ENCODE results near the gene NT5DC4.

The NT5DC4 gene

GRCh38 chr2:112727276-112728028 is 6.6 kb downstream of the NT5DC4 start:
- DNase-seq (ENCODE audit: low read depth): no peak
- H3K4me3 ChIP-seq (ENCODE audit: low read depth, low read length): no peak overlapping the region
- no peak for TF ChIP-seq CTCF (IDR thresholded peaks at IDR 0.05; ENCODE audit: insufficient read depth, low read depth, low read length, missing control alignments)

- no peak overlapping the region for H3K4me3 ChIP-seq (ENCODE audit: low read depth, low read length)
- no peak for DNase-seq (ENCODE audit: low read depth)
- no peak for TF ChIP-seq CTCF (IDR thresholded peaks at IDR 0.05; ENCODE audit: insufficient read depth, low read depth, low read length, missing control alignments)
These were observed 7.2 kb downstream of the NT5DC4 start for GRCh38 chr2:112728029-112728362.

- DNase-seq (ENCODE audit: low read depth): no peak
- no peak for TF ChIP-seq CTCF (IDR thresholded peaks at IDR 0.05; ENCODE audit: insufficient read depth, low read depth, low read length, missing control alignments)
These were observed 7.8 kb downstream of the NT5DC4 start for GRCh38 chr2:112728378-112729175.

GRCh38 chr2:112730216-112730615 is 9.4 kb downstream of the NT5DC4 start:
- no peak for DNase-seq (ENCODE audit: low read depth)
- no peak overlapping the region for H3K4me3 ChIP-seq (ENCODE audit: low read depth, low read length)
- TF ChIP-seq CTCF (IDR thresholded peaks at IDR 0.05; ENCODE audit: insufficient read depth, low read depth, low read length, missing control alignments): no peak

More at GRCh38 chr2:112728378-112729175, 7.8 kb downstream of the NT5DC4 start:
- no peak overlapping the region for H3K4me3 ChIP-seq (ENCODE audit: low read depth, low read length)

- no peak for DNase-seq (ENCODE audit: low read depth)
- no peak overlapping the region for H3K4me3 ChIP-seq (ENCODE audit: low read depth, low read length)
- no peak for TF ChIP-seq CTCF (IDR thresholded peaks at IDR 0.05; ENCODE audit: insufficient read depth, low read depth, low read length, missing control alignments)
These were observed 10.0 kb downstream of the NT5DC4 start for GRCh38 chr2:112730791-112731190.

GRCh38 chr2:112731479-112731878 is 10.7 kb downstream of the NT5DC4 start:
- no peak for TF ChIP-seq CTCF (IDR thresholded peaks at IDR 0.05; ENCODE audit: insufficient read depth, low read depth, low read length, missing control alignments)
- DNase-seq (ENCODE audit: low read depth): no peak
- H3K4me3 ChIP-seq (ENCODE audit: low read depth, low read length): no peak overlapping the region
